Neural cell (in vitro differentiated cells): ENCODE results near the gene ITGB2. TPM values are rescaled to one million over a fixed set of nuclear protein-coding genes. Genes with fewer than 3 reads are reported as not detected.

Experiments
- H2AFZ ChIP-seq: fragments of 200-600, 300-800 bp; sonication (generic), shearing (Covaris generic); 2 replicates; pipeline ENCODE4 v1.6.0; 2014; ENCODE audit warnings: low read depth, mild to moderate bottlenecking, antibody characterized with exemption, low read length, moderate library complexity
- H3F3A ChIP-seq: fragments of 200-600 bp; shearing (Covaris generic); 2 replicates; pipeline ENCODE4 v1.6.1; 2016; ENCODE audit warnings: mild to moderate bottlenecking, moderate library complexity, mixed read lengths, antibody characterized with exemption, low read length; ENCODE audit not compliant: insufficient read depth, poor library complexity, severe bottlenecking
- H3K27ac ChIP-seq: fragments of 200-600, 300-800 bp; sonication (generic), shearing (Covaris generic); 2 replicates; pipeline ENCODE4 v1.5.1; 2014; ENCODE audit warnings: mild to moderate bottlenecking, low read length, moderate library complexity
- H3K27me3 ChIP-seq: fragments of 300-800, 200-600 bp; sonication (generic), shearing (Covaris generic); 2 replicates; pipeline ENCODE4 v1.6.0; 2014; ENCODE audit warnings: mild to moderate bottlenecking, low read depth, low read length, moderate library complexity; ENCODE audit not compliant: insufficient read depth
- H3K36me3 ChIP-seq: fragments of 300-800, 200-600 bp; sonication (generic), shearing (Covaris generic); 2 replicates; pipeline ENCODE4 v1.5.1; 2014; ENCODE audit warnings: mild to moderate bottlenecking, antibody characterized with exemption, low read length, moderate library complexity; ENCODE audit not compliant: insufficient read depth
- H3K4me2 ChIP-seq: fragments of 300-800, 200-600 bp; sonication (generic), shearing (Covaris generic); 2 replicates; pipeline ENCODE4 v1.6.0; 2014; ENCODE audit warnings: mild to moderate bottlenecking, low read length
- H3K4me3 ChIP-seq: fragments of 300-800, 200-600 bp; sonication (generic), shearing (Covaris generic); 2 replicates; pipeline ENCODE4 v1.5.1; 2014; ENCODE audit warnings: mild to moderate bottlenecking, low read length, moderate library complexity
- H3K79me2 ChIP-seq: fragments of 200-600 bp; shearing (Covaris generic); replicated peaks from 2 replicates; pipeline ENCODE4 v1.6.0; 2014; ENCODE audit warnings: mild to moderate bottlenecking, low read length, moderate library complexity; ENCODE audit not compliant: insufficient read depth
- H3K9ac ChIP-seq: fragments of 300-800, 200-600 bp; sonication (generic), shearing (Covaris generic); 2 replicates; pipeline ENCODE4 v1.6.1; 2016; ENCODE audit warnings: mild to moderate bottlenecking, low read length, mixed read lengths
- H3K9me2 ChIP-seq: fragments of 200-600 bp; shearing (Covaris generic); 2 replicates; pipeline ENCODE4 v1.6.1; 2016; ENCODE audit warnings: mild to moderate bottlenecking, low read length, mixed read lengths; ENCODE audit not compliant: insufficient read depth
- H3K9me3 ChIP-seq: fragments of 200-600, 300-800 bp; sonication (generic), shearing (Covaris generic); 2 replicates; pipeline ENCODE4 v1.6.1; 2016; ENCODE audit warnings: mild to moderate bottlenecking, mixed run types, low read length, moderate library complexity, mixed read lengths
- H4K20me1 ChIP-seq: fragments of 200-600 bp; shearing (Covaris generic); 2 replicates; pipeline ENCODE4 v1.6.1; 2016; ENCODE audit warnings: mild to moderate bottlenecking, mixed run types; ENCODE audit not compliant: insufficient read depth
- EP300 ChIP-seq: fragments of 450-650 bp; conservative IDR thresholded peaks from 2 replicates; pipeline ENCODE4 v1.6.1; 2014; ENCODE audit warnings: antibody characterized with exemption, mild to moderate bottlenecking, moderate library complexity; ENCODE audit not compliant: poor library complexity, severe bottlenecking
- EZH2 ChIP-seq: fragments of 200-600, 300-800 bp; shearing (Covaris generic), sonication (generic); IDR thresholded peaks from 2 replicates; pipeline ENCODE4 v1.6.1; 2014; ENCODE audit warnings: antibody characterized with exemption, low read length, borderline replicate concordance, mild to moderate bottlenecking; ENCODE audit not compliant: insufficient read depth, poor library complexity, severe bottlenecking
- POLR2AphosphoS5 ChIP-seq: IDR thresholded peaks from 2 replicates; pipeline ENCODE4 v1.6.1; 2012
- RAD21 ChIP-seq: fragments of 450-650 bp; conservative IDR thresholded peaks from 2 replicates; pipeline ENCODE4 v1.6.1; 2014; ENCODE audit warnings: antibody characterized with exemption, mild to moderate bottlenecking, moderate library complexity
- SMC3 ChIP-seq: fragments of 450-650 bp; conservative IDR thresholded peaks from 2 replicates; pipeline ENCODE4 v1.6.1; 2014; ENCODE audit warnings: antibody characterized with exemption, mild to moderate bottlenecking, moderate library complexity; ENCODE audit not compliant: poor library complexity
- TAF1 ChIP-seq: IDR thresholded peaks from 2 replicates; pipeline ENCODE4 v1.6.1; 2012; ENCODE audit warnings: low read depth
- polyA plus RNA-seq: library from polyadenylated mRNA; depleted of rRNA; stranded (reverse); fragments of >200 nt; gene quantifications from 2 replicates; pipeline ENCODE4 v1.2.3, GENCODE V29; 2014
- TF ChIP-seq, protein P1 (sequence below): fragments of 450-650 bp; IDR thresholded peaks from 2 replicates; pipeline ENCODE4 v1.5.1; 2014; ENCODE audit warnings: antibody characterized with exemption, mild to moderate bottlenecking, moderate library complexity; ENCODE audit not compliant: poor library complexity, severe bottlenecking
- TF ChIP-seq, protein P2 (sequence below): IDR thresholded peaks from 2 replicates; pipeline ENCODE4 v1.6.1; 2012; ENCODE audit warnings: borderline replicate concordance

The ITGB2 gene
- polyA plus RNA-seq, 1 donor from 2014 or later = not detected

DNA sequence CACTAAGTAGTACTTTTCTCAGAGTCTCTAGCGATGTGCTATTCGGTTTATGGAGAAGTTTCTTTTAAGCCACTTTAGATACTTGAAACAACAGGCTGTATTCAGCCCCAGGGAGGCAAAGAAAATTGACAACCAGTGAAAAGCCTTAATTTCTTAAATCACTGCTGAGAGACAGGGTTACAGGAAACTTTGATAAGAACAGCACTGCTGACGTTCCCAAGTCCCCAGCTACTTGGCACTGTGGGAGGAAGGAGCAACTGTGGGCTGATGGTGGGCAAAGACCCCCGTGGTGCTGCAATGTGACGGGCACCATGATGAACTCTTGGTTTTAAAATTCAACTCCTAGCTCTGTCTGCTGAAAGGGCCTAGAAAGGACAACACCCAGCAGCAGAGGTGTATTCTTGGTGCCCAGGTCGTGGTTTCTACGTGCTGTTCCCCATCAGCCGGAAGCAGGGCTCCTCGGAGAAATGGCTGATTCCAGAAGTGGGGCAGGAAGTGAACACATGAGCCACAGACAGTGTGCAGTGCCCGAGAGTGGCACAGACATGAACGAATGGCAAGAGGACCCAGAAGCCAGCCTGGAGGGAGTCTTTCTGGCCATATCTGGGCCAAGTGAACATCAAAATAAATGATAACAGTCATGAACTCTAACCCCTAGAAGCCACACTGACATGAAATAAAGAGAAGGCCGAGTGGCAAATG is 52.5 kb downstream of the ITGB2 start:
- no peaks in the 10 kb centered on the region for H3K36me3 ChIP-seq
- no peak overlapping the region for H2AFZ ChIP-seq
- no peaks in the 10 kb centered on the region for H3K9me3 ChIP-seq
- H3K79me2 ChIP-seq = peaks cover 91% of the 10 kb centered on the region
- H3K9me2 ChIP-seq = no peaks in the 10 kb centered on the region
- H3K9ac ChIP-seq = no peak overlapping the region
- H4K20me1 ChIP-seq = peaks cover 59% of the 10 kb centered on the region
- no peaks in the 10 kb centered on the region for H3K27me3 ChIP-seq
- H3K4me2 ChIP-seq = no peak overlapping the region
- H3K4me3 ChIP-seq = no peak overlapping the region
- H3F3A ChIP-seq = peaks cover 6% of the 10 kb centered on the region
- no peak overlapping the region for H3K27ac ChIP-seq
- TF ChIP-seq TAF1 (no peak), EP300 (no peak)
- TF ChIP-seq, protein P1, sequence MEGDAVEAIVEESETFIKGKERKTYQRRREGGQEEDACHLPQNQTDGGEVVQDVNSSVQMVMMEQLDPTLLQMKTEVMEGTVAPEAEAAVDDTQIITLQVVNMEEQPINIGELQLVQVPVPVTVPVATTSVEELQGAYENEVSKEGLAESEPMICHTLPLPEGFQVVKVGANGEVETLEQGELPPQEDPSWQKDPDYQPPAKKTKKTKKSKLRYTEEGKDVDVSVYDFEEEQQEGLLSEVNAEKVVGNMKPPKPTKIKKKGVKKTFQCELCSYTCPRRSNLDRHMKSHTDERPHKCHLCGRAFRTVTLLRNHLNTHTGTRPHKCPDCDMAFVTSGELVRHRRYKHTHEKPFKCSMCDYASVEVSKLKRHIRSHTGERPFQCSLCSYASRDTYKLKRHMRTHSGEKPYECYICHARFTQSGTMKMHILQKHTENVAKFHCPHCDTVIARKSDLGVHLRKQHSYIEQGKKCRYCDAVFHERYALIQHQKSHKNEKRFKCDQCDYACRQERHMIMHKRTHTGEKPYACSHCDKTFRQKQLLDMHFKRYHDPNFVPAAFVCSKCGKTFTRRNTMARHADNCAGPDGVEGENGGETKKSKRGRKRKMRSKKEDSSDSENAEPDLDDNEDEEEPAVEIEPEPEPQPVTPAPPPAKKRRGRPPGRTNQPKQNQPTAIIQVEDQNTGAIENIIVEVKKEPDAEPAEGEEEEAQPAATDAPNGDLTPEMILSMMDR = no peak

DNA sequence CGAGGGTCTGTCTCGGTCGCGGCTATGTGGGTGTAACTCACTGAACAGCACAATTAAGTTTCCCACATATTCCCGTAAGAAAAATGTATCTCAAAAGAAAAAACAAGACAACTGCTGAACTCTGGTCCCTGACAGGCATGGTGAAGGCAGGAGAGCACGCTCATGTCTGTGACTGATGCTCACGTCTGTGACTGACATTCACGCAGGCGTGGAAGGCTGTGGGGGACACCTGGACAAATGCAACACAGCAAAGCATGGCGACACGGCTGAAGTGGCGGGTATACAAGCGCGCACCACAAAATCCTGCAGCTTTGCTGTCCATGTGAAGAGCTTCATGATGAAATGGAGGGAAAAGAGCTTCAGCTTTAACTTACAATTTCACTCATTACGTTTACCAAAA is 53.2 kb downstream of the ITGB2 start:
- H3K27me3 ChIP-seq = no peaks in the 10 kb centered on the region
- TF ChIP-seq SMC3 = no peak
- no peak for TF ChIP-seq EZH2
- H4K20me1 ChIP-seq = peaks cover 62% of the 10 kb centered on the region
- H3K9me2 ChIP-seq = no peaks in the 10 kb centered on the region
- H3K27ac ChIP-seq = no peak overlapping the region
- peaks cover 88% of the 10 kb centered on the region for H3K79me2 ChIP-seq
- H2AFZ ChIP-seq = no peak overlapping the region
- H3K4me2 ChIP-seq = no peak overlapping the region
- H3K4me3 ChIP-seq = no peak overlapping the region
- no peaks in the 10 kb centered on the region for H3K9me3 ChIP-seq
- no peaks in the 10 kb centered on the region for H3K36me3 ChIP-seq
- H3F3A ChIP-seq = peaks cover 6% of the 10 kb centered on the region
- H3K9ac ChIP-seq = no peak overlapping the region

DNA sequence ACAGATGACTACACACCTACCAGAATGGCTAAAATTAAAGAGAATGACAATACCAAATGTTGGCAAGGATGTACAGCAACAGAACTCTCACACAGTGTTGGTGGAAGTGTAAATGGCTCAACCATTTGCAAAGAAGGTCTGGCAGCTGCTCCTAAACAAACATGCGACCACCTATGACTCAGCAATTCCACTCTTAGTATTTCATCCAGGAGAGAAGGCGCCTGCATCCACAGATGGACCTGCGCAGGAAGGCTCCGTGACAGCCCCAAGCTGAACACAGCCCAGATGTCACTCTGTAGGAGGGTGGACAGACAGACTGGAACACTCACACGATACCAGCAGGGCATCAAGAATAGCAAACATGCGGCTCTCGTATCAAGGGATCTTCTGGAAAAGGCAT is 53.9 kb downstream of the ITGB2 start:
- Histone ChIP-seq H3K4me3 (peak overlapping the region; percentile 28), H3K27me3 (no peaks in the 10 kb centered on the region), H2AFZ (no peak overlapping the region), H3K9me3 (no peaks in the 10 kb centered on the region), H3K9me2 (no peaks in the 10 kb centered on the region), H3K27ac (no peak overlapping the region), H3K9ac (no peak overlapping the region), H4K20me1 (peaks cover 61% of the 10 kb centered on the region), H3F3A (no peaks in the 10 kb centered on the region), H3K36me3 (no peaks in the 10 kb centered on the region), H3K79me2 (peaks cover 84% of the 10 kb centered on the region), H3K4me2 (no peak overlapping the region)
- TF ChIP-seq, protein P2, sequence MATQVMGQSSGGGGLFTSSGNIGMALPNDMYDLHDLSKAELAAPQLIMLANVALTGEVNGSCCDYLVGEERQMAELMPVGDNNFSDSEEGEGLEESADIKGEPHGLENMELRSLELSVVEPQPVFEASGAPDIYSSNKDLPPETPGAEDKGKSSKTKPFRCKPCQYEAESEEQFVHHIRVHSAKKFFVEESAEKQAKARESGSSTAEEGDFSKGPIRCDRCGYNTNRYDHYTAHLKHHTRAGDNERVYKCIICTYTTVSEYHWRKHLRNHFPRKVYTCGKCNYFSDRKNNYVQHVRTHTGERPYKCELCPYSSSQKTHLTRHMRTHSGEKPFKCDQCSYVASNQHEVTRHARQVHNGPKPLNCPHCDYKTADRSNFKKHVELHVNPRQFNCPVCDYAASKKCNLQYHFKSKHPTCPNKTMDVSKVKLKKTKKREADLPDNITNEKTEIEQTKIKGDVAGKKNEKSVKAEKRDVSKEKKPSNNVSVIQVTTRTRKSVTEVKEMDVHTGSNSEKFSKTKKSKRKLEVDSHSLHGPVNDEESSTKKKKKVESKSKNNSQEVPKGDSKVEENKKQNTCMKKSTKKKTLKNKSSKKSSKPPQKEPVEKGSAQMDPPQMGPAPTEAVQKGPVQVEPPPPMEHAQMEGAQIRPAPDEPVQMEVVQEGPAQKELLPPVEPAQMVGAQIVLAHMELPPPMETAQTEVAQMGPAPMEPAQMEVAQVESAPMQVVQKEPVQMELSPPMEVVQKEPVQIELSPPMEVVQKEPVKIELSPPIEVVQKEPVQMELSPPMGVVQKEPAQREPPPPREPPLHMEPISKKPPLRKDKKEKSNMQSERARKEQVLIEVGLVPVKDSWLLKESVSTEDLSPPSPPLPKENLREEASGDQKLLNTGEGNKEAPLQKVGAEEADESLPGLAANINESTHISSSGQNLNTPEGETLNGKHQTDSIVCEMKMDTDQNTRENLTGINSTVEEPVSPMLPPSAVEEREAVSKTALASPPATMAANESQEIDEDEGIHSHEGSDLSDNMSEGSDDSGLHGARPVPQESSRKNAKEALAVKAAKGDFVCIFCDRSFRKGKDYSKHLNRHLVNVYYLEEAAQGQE = no peak
- TF ChIP-seq POLR2AphosphoS5 (no peak), EP300 (no peak), RAD21 (no peak), SMC3 (no peak), EZH2 (no peak)
- TF ChIP-seq, protein P1 = no peak
